Stimulated activated CD4-positive, alpha-beta T cell treated with anti-CD3 and anti-CD28 coated beads, Interleukin-12 subunit alpha, Interleukin-12 subunit beta, amount 100 ng/mL, for 24 hours (primary cell): ENCODE measurements around the gene GRWD1.

Experiments used
- DNase-seq, 2 experiments: peaks; one replicate each; pipeline ENCODE4 v3.0.0-alpha.2; 2020; ENCODE audit warnings: low read depth in 2 of 2

Gene GRWD1

GRCh38 chr19:48424694-48425219 is 21.0 kb upstream of the GRWD1 start:
- no peak for DNase-seq

DNA sequence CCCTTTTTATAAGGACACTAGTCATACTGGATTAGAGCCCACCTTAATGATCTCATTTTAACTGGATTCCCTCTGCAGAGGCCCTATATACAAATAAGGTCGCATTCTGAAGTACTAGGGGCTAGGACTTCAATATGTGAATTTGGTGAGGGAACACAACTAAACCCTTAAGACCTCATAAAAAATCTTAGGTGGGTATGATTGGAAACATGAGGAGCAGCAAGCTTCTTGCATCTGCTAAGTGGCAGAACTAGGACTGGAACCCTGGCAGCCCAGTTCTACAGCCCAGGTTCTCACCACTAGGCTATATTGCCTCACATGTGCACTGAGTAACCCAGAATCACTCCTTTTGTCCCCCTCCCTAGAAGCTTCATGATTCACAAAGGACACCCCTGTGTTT is 17.1 kb upstream of the GRWD1 start:
- no peak for DNase-seq

DNA sequence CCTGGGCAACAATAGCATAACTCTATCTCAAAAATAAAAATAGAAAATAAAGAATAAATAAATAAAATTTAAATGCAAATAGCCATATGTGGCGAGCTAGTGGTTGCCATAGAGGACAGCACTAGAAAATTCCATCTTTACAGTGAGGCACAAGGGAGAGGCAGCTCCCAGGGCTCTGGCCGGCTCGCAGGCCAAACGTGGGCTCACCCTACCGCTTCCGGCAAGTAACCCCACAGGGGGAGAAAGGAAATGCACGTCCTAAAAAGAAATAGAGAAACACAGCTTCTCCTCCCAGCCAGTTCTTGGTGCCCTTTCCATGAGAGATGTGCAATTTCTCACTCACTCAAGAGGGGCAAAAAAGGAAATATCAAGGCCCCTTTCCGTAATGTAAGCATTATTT is 12.4 kb upstream of the GRWD1 start:
- no peak for DNase-seq

- no peak for DNase-seq
Observed at GRCh38 chr19:48436586-48436985, 9.2 kb upstream of the GRWD1 start.

DNA sequence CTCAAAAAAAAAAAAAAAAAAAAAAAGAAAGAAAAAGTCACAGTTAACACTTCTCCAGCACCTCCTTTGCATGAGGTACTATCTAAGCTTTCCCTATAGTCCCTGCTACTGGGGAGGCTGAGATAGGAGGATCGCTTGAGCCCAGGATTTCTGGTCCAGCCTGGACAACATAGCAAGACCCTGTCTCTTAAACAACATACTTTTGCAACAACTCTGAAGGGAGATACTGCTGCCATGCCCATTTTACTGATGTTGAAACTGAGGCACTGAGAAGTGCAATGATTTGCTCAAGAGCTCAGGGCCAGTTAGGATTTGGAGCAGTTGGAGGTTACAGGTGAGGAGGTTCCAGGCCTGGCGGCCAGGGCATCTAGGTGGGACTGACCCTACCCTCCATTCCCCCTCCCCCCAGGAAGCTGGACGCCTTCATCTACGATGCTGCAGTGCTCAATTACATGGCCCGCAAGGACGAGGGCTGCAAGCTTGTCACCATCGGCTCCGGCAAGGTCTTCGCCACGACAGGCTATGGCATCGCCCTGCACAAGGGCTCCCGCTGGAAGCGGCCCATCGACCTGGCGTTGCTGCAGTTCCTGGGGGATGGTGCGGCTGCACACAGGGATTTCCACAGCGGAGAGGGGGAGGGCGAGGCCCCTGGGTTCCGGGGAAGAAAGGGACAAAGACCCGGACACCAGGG is 4.3 kb upstream of the GRWD1 start:
- no peak for DNase-seq

GRCh38 chr19:48442116-48443035 is 3.4 kb upstream of the GRWD1 start:
- DNase-seq, result no peak

DNA sequence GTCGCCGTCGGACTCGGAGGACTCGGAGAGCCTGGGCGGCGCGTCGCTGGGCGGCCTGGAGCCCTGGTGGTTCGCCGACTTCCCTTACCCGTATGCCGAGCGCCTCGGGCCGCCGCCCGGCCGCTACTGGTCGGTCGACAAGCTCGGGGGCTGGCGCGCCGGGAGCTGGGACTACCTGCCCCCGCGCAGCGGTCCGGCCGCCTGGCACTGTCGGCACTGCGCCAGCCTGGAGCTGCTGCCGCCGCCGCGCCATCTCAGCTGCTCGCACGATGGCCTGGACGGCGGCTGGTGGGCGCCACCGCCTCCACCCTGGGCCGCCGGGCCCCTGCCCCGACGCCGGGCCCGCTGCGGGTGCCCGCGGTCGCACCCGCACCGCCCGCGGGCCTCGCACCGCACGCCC is 2.5 kb upstream of the GRWD1 start:
- no peak for DNase-seq

DNA sequence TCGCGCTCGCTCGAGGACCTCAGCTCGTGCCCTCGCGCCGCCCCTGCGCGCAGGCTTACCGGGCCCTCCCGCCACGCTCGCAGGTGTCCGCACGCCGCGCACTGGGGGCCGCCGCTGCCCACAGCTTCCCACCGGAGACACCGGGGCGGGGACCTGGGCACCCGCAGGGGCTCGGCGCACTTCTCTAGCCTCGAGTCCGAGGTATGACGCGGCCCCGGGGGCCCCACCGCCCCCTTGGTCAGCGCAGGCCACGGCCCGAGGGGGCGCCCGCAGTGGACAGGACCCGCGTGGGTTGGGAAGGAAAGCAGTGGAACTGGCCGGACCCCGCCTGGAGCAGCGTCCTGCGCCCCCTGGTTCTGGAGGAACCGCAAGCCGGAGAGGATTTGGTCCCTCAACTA is 2.1 kb upstream of the GRWD1 start:
- no peak for DNase-seq

DNA sequence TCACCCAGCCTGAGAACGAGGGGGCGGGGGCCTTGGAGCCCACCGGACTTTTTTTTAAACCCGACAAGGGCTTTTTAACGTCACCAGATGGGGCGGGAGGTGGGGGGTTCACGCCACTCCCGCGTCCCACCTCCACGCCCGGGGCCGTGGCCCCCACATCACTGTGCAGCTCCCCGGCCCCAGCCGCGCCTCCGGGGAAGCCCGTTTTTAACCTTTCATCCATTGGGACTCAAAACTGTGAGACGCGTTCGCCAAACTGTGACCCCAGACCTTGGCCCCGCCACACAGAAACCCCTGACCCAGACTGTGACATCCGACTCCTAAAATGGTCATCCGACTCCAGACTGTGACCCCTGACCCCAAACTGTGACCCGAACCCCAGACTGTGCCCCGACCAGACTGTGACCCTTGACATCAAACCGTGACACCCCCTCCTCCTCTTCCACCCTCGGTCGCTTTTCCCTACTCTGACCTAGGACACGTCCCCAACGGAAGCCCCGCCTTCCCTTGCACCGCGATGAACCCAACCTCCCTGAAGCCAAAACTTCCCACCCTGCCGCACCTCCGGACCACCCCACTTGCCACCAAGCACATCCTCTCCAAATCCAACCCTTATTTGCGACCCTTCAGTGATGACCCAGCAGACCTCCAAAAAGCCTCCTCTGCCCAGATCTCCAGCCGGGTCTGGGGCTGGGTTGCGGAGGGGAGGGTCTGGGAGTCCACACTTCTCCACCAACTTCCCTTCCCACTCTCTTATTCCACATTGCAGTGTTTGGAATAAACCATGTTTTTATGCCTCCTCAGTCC is 1.5 kb upstream of the GRWD1 start:
- DNase-seq, result no peak

GRCh38 chr19:48444936-48445200 is 915 bp upstream of the GRWD1 start:
- DNase-seq, result no peak

- no peak for DNase-seq
Observed at GRCh38 chr19:48445256-48445605, 552 bp upstream of the GRWD1 start.

DNA sequence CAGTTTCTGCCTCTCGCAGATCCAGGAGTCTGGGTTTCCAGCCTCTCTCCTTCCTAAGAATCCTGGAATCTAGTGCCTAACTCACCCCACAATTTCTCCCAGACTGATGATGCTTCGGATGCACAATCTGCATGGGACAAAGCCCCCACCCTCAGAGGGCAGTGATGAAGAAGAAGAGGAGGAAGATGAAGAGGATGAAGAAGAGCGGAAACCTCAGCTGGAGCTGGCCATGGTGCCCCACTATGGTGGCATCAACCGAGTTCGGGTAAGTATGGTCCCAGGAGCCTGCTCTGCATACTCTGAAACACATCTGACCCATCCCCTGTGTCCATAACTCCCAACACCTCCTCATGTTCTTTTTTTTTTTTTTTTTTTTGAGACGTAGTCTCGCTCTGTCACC is 796 bp downstream of the GRWD1 start:
- no peak for DNase-seq

DNA sequence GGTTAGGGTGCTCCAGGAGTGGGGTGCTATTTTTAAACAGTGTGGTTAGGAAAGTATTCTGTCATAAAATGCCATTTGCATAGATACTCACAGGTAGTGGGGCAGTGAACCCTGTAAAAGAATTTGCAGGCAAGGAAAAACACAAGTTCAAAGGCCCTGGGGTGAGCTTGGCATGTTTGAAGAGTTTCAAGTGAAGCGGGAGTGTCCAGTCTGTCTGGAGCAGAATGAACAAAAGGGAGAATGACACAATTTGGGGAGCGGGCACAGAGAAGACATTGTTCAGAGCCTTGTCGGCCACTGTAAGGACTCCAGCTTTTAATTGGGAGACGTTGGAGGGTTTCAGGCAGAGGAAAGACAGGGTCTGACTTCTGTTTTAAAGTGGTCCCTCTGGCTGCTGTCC is 2.8 kb downstream of the GRWD1 start:
- DNase-seq, result no peak

- no peak for DNase-seq
Observed at GRCh38 chr19:48450441-48450840, 4.7 kb downstream of the GRWD1 start.

DNA sequence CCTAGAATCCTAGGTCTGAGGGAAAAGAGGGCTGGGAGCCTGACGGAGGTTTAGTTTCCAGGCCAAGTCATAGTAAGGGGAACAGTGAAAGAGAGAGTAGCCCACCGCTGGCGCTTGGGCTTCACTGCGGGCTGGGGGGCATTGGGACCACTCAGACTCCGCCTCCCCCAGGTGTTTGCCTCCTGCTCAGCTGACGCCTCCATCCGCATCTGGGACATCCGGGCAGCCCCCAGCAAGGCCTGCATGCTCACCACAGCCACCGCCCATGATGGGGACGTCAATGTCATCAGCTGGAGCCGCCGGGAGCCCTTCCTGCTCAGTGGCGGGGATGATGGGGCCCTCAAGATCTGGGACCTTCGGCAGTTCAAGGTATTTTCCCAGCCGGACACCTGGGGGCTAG is 5.1 kb downstream of the GRWD1 start:
- DNase-seq, result no peak

- no peak for DNase-seq
Observed at GRCh38 chr19:48451624-48452023, 5.8 kb downstream of the GRWD1 start.

GRCh38 chr19:48452289-48453190 is 6.8 kb downstream of the GRWD1 start:
- DNase-seq, result no peak

DNA sequence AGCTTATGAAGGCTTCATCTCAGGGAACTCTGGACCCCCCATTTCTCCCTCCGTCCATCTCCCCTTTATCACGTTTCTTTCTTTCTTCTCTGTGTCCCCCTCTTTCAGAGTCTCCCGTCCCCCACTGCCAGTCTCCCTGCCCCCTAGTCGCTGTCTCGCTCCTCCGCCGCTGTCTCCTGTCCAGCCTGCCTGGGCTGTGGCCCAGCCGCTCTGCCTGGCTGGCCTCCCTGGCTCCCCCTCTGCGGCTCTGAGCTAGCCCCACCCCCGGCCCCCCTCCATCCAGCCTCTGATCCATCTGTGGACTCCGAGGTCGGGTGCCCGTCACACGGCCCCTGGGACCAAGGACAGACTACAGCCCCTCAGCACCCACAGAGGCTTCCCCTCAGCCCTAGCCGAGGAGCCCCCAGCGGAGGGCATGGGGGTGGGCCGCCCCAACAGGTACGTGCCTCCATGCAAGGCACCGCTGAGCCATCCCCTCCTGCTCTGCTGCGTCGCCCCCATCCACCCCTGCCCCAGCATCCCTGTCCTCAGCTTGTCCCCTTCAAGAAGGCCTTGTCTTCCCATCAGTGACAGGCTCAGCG is 8.5 kb downstream of the GRWD1 start:
- no peak for DNase-seq

DNA sequence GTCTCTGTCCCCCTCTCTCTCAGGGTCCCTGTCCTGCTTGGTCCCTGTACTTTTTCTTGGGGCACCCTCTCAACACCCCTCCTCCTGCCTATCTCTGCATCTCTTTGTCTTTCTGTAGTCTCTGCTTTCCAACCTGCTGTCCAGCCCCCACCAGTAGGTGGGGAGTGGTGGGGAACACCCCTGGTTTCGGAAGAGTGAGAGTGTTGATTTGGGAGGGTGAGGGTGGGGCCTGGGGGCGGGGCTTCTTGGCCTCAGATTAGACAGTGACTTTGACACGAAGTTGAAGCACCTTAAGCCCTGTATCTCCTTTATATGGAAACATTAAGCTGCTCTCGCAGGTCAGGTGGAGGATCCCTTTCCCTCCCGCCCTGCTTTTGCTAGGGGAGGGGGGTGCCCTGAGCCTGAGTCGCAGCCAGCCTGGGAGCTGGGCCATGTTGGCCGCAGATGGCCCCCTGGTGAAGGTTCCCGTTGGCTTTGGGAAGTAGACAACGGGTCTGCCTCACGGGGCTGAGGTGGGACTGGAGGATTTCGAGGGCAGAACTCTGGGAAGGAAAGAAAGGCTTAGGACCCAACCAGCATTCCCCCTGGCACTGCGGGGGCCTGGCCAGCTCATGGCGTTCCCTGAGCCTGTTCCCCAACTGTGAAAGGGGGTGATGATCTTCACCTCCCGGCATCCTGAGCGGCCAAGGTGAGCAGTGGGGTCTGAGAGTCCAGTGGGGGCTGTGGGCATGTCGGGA is 9.6 kb downstream of the GRWD1 start, which contains the start of gene KCNJ14:
TSS of gene KCNJ14 (plus strand) at position 404 of the 737 bp plus-strand sequence. CDS start 6,151 bp downstream, outside the sequence.
- no peak for DNase-seq

GRCh38 chr19:48455908-48456562 is 10.3 kb downstream of the GRWD1 start:
- no peak for DNase-seq
